Heart right ventricle (tissue), 16 donors: Measurements from ENCODE around the gene PAK1. TPM values are rescaled to one million over a fixed set of nuclear protein-coding genes. Genes with fewer than 3 reads are reported as not detected.

Experiments used
- ATAC-seq, 8 donors: fragments of 200-7000 bp; cut with Tn5 transposase; one replicate each; pipeline ENCODE4 v1.9.1; 2020; ENCODE audit warnings: mild to moderate bottlenecking in 8 of 8, moderate library complexity in 8 of 8, moderate number of reproducible peaks in 1 of 8
- DNase-seq, 2 donors: peaks; one replicate each; pipeline ENCODE4 v3.0.0-alpha.2; 2020
- H3K27ac ChIP-seq, 10 donors: fragments of 200-600 bp; sonication (generic) in 2 of 10; one replicate each; pipeline versions ENCODE4 v1.5.0 to v1.8.0; 2020 to 2022; ENCODE audit warnings: mild to moderate bottlenecking in 3 of 10
- H3K27me3 ChIP-seq, 7 donors: fragments of 200-600 bp; one replicate each; pipeline ENCODE4 v1.8.0; 2021 to 2022; ENCODE audit warnings: mild to moderate bottlenecking in 2 of 7
- H3K36me3 ChIP-seq, 9 donors: fragments of 200-600 bp; sonication (generic) in 1 of 9; one replicate each; pipeline versions ENCODE4 v1.5.0 to v1.8.0; 2020 to 2022; ENCODE audit warnings: mild to moderate bottlenecking in 2 of 9
- H3K4me1 ChIP-seq, 9 donors: fragments of 200-600 bp; sonication (generic) in 1 of 9; one replicate each; pipeline versions ENCODE4 v1.5.0 to v1.8.0; 2020 to 2022; ENCODE audit warnings: mild to moderate bottlenecking in 4 of 9
- H3K4me3 ChIP-seq, 10 donors: fragments of 200-600 bp; sonication (generic) in 2 of 10; one replicate each; pipeline versions ENCODE4 v1.5.0 to v1.8.0; 2020 to 2022; ENCODE audit warnings: mild to moderate bottlenecking in 7 of 10, moderate library complexity in 2 of 10
- H3K9me3 ChIP-seq, 11 donors: fragments of 200-600 bp in 10 of 11; sonication (generic) in 2 of 11; one replicate each; pipeline versions ENCODE4 v1.5.0 to v1.8.0; 2013 to 2022; ENCODE audit warnings: mild to moderate bottlenecking in 2 of 11, control low read depth in 1 of 11, moderate library complexity in 1 of 11
- WGBS, 2 donors: extraction: QIAGEN DNeasy Blood & Tissue Kit; methylation state at CpG; one replicate each; pipeline ENCODE4 v1.1.7; 2013; ENCODE audit warnings: inconsistent platforms in 1 of 2; 5-methylcytosine and 5-hydroxymethylcytosine counted together
- intact Hi-C, 10 donors: fragments of 100-400 bp; cut with DNase I; formaldehyde crosslinking; loops; one replicate each; pipeline versions ENCODE4 v1.11.1 to v1.14.2; 2022
- polyA plus RNA-seq, 2 donors: library from polyadenylated mRNA; stranded (reverse); fragments of 200-250 nt; gene quantifications; one replicate each; pipeline ENCODE4 v1.2.3, GENCODE V29; 2013
- total RNA-seq, 10 donors: library from RNA; stranded (reverse); fragmentation: NEBNext Ultra II Directional in 3 of 10; extraction: Animal tissue kit (Norgen Biotek cat#: 25700) in 3 of 10; gene quantifications; one replicate each; pipeline versions ENCODE4 v1.2.1 to v1.2.4, GENCODE V29; 2021 to 2023
- TF ChIP-seq, protein P1 (sequence below), 9 donors: fragments of 200-600 bp; sonication (generic) in 2 of 9; IDR thresholded peaks; one replicate each; pipeline versions ENCODE4 v1.5.0 to v1.8.0; 2021 to 2022; ENCODE audit warnings: antibody characterized with exemption in 9 of 9, mild to moderate bottlenecking in 5 of 9, moderate library complexity in 1 of 9
- donor health status: Arrhythmogenic right ventricular cardiomyopathy.
- donor health status: ischemic (EF 13 %, LVEDD 7.1; RV severe dilation, severe dysfunction).
- donor health status: healthy with polysubstance abuse.
- donor health status: DM: no; HTN: yes; CAD: no.
- donor health status: DM: no; HTN: no; CAD: no.
- donor health status: ischemic (EF 25% LVEDD 6.9; RV normal size, moderate dysfunction).
- donor health status: ischemic (EF 25% LVEDD 5.7; RV mildly dilated, moderate dysfunction).
- donor health status: healthy.
- donor health status: DM: yes; HTN: yes; CAD: no.
- donor health status: Ischemic cardiomyopathy.
- donor health status: ischemic (EF 35%, LVEDD 5.7; RV mildly dilated, moderate dysfunction).
- donor health status: nonischemic (EF 11% LVEDD 7.7; RV severe dilation, severe dysfunction).
- donor health status: DM: yes; HTN: yes; CAD: no.
- donor health status: PGD.
- donor health status: ischemic (EF 29% LVEDD 5.4; RV normal size, mild dysfunction).
- donor health status: nonischemic (EF 23%, LVEDD 6.1; RV moderate dilation, normal function).

PAK1 gene
- total and polyA plus RNA-seq, 12 donors = 2.4 to 17.7 (median 6.8) TPM

DNA sequence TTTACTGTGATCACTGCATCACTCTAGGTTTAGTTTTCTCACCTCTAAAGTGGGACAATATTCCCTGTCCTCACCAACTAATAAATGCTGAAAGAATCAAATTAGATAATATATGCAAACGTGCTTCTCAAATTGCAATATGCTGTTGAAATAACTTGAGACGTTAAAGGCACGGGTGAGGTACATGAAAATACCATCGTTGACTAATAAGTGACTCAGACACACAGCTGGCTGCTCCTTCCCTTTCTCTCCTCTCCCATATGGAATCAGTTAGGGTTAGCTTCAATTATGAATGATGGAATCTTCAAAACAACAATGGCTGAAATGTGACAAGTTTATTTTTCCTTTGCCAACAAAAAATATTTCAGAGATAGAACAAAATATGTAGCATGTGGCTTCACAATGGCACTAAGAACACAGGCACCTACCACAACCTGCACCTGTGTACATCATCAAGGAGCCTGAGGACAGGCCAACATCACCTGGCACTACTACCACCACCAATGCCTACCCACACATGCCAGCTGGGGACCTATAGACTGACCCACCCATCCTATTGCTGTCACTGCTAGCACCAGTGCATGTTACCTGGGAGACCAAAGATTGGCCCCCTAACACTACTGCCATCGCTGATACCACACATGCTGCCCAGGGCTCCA lies 186.2 kb downstream of the PAK1 start:
- WGBS, 2 donors = 79 to 85% methylated on average over 5 of the region's 5 CpGs
- no peak for ATAC-seq
- Histone ChIP-seq H3K9me3 (no peaks in the 10 kb centered on the region), H3K4me3 (no peak overlapping the region), H3K27ac (no peak overlapping the region), H3K36me3 (no peaks in the 10 kb centered on the region), H3K4me1 (no peaks in the 10 kb centered on the region), H3K27me3 (peaks cover 0 to 21% (median 3%) of the 10 kb centered on the region in 7 donors)
- DNase-seq = no peak
- TF ChIP-seq, protein P1, sequence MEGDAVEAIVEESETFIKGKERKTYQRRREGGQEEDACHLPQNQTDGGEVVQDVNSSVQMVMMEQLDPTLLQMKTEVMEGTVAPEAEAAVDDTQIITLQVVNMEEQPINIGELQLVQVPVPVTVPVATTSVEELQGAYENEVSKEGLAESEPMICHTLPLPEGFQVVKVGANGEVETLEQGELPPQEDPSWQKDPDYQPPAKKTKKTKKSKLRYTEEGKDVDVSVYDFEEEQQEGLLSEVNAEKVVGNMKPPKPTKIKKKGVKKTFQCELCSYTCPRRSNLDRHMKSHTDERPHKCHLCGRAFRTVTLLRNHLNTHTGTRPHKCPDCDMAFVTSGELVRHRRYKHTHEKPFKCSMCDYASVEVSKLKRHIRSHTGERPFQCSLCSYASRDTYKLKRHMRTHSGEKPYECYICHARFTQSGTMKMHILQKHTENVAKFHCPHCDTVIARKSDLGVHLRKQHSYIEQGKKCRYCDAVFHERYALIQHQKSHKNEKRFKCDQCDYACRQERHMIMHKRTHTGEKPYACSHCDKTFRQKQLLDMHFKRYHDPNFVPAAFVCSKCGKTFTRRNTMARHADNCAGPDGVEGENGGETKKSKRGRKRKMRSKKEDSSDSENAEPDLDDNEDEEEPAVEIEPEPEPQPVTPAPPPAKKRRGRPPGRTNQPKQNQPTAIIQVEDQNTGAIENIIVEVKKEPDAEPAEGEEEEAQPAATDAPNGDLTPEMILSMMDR (IDR thresholded peaks at IDR 0.05) = no peak
- intact Hi-C loops = no loop called here

DNA sequence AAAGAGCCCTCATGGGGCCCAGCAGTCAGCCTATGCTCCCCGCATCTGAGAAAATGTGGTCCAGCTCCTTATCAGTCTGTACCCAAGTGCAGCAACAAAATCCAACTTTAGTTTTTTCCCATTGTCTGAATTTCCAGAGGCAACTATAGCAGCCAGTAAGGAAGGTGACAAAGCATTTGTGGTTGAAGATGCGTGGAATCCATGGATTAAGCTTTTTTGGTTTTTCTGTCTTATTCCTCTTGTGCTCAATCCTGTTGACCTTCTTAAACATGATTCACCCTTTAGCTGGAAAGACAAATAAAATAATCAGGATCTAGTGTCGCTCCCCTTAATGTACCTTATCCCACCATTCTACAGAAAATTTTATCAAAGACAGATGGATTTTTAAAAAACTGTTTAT lies 186.8 kb downstream of the PAK1 start:
- H3K27me3 ChIP-seq = peaks cover 0 to 22% (median 3%) of the 10 kb centered on the region in 7 donors
- intact Hi-C loops = no loop called here
- ATAC-seq (no peak), DNase-seq (no peak)
- whole genome bisulfite sequencing, 2 donors = 88 to 90% methylated on average over 3 of the region's 3 CpGs
- H3K4me3 ChIP-seq = no peak overlapping the region
- H3K4me1 ChIP-seq = no peaks in the 10 kb centered on the region
- no peaks in the 10 kb centered on the region for H3K36me3 ChIP-seq
- TF ChIP-seq, protein P1 (IDR thresholded peaks at IDR 0.05) = no peak
- H3K9me3 ChIP-seq = no peaks in the 10 kb centered on the region
- no peak overlapping the region for H3K27ac ChIP-seq

GRCh38 chr11:77284476-77285468 lies 189.1 kb downstream of the PAK1 start:
- H3K4me3 ChIP-seq = no peak overlapping the region
- DNase-seq = no peak
- ATAC-seq = no peak
- H3K27ac ChIP-seq = no peak overlapping the region
- H3K9me3 ChIP-seq = peaks cover 0 to 8% (median 3%) of the 10 kb centered on the region in 11 donors
- H3K4me1 ChIP-seq = no peaks in the 10 kb centered on the region
- H3K27me3 ChIP-seq = peaks cover 0 to 27% (median 4%) of the 10 kb centered on the region in 7 donors
- H3K36me3 ChIP-seq = no peaks in the 10 kb centered on the region
- intact Hi-C loops = no loop called here
- WGBS, 2 donors = 76 to 84% methylated on average over 6 of the region's 6 CpGs
- TF ChIP-seq, protein P1 (IDR thresholded peaks at IDR 0.05) = no peak

GRCh38 chr11:77283101-77283500 lies 190.8 kb downstream of the PAK1 start:
- 63% methylated on average over 3 of the region's 3 CpGs for WGBS, 2 donors
- Histone ChIP-seq H3K9me3 (peaks cover 0 to 9% (median 5%) of the 10 kb centered on the region in 11 donors), H3K4me3 (no peak overlapping the region), H3K36me3 (no peaks in the 10 kb centered on the region), H3K27me3 (peaks cover 0 to 29% (median 4%) of the 10 kb centered on the region in 7 donors), H3K27ac (no peak overlapping the region), H3K4me1 (no peaks in the 10 kb centered on the region)
- TF ChIP-seq, protein P1 (IDR thresholded peaks at IDR 0.05) = no peak
- intact Hi-C loops = no loop called here
- no peak for DNase-seq
- no peak for ATAC-seq
